Muscle of leg (tissue), 11 donors: ENCODE results near the gene DPCD. TPM values are rescaled to one million over a fixed set of nuclear protein-coding genes. Genes with fewer than 3 reads are reported as not detected.

Source experiments
- DNase-seq: peaks from one replicate; pipeline ENCODE4 v3.0.0; 2013
- H3K27ac ChIP-seq: one replicate; pipeline ENCODE4 v1.5.1; 2013; ENCODE audit warnings: mild to moderate bottlenecking, low read length, control low read depth
- H3K27me3 ChIP-seq: one replicate; pipeline ENCODE4 v1.6.1; 2013; ENCODE audit warnings: low read length; ENCODE audit not compliant: control insufficient read depth, insufficient read depth
- H3K36me3 ChIP-seq: one replicate; pipeline ENCODE4 v1.6.1; 2013; ENCODE audit warnings: low read length; ENCODE audit not compliant: control insufficient read depth, insufficient read depth
- H3K4me1 ChIP-seq: one replicate; pipeline ENCODE4 v1.6.1; 2013; ENCODE audit warnings: low read length; ENCODE audit not compliant: control insufficient read depth, insufficient read depth
- H3K4me3 ChIP-seq: one replicate; pipeline ENCODE4 v1.5.1; 2013; ENCODE audit warnings: low read length, control low read depth
- H3K9me3 ChIP-seq: replicated peaks from 2 replicates; pipeline ENCODE4 v1.6.1; 2013; ENCODE audit warnings: low read depth, low read length; ENCODE audit not compliant: control insufficient read depth
- WGBS: methylation state at CpG from one replicate; pipeline ENCODE4 v1.1.5; 2013; ENCODE audit warnings: missing lambda C conversion rate; ENCODE audit not compliant: insufficient coverage; 5-methylcytosine and 5-hydroxymethylcytosine counted together
- polyA plus RNA-seq, 8 donors: library from polyadenylated mRNA; unstranded; fragments of 120-200 nt; gene quantifications; one replicate each; pipeline versions ENCODE4 v1.2.1 to v1.2.3, GENCODE V29; 2013; ENCODE audit warnings: inconsistent platforms in 1 of 8, low replicate concordance in 1 of 8; ENCODE audit not compliant: insufficient read length in 8 of 8, insufficient read depth in 1 of 8
- total RNA-seq: library from RNA; stranded (reverse); fragments of 120-200 nt; gene quantifications from one replicate; pipeline ENCODE4 v1.2.4, GENCODE V29; 2013

Gene DPCD
- total and polyA plus RNA-seq, 9 donors, result 15.4 to 23.8 (median 17.8) TPM

- Histone ChIP-seq H3K27me3 (no peaks in the 10 kb centered on the region), H3K9me3 (no peaks in the 10 kb centered on the region), H3K4me3 (no peak overlapping the region), H3K4me1 (no peaks in the 10 kb centered on the region), H3K27ac (no peak overlapping the region), H3K36me3 (peaks cover 62% of the 10 kb centered on the region)
- DNase-seq, result peak; percentile 24
- 58% methylated on average over 6 of the region's 6 CpGs for WGBS
These were observed 67.4 kb downstream of the DPCD start for GRCh38 chr10:101655570-101655969.

GRCh38 chr10:101656890-101657289, 68.8 kb downstream of the DPCD start:
- Histone ChIP-seq H3K4me3 (no peak overlapping the region), H3K36me3 (peaks cover 61% of the 10 kb centered on the region), H3K4me1 (no peaks in the 10 kb centered on the region), H3K27me3 (no peaks in the 10 kb centered on the region), H3K9me3 (no peaks in the 10 kb centered on the region), H3K27ac (no peak overlapping the region)
- WGBS, result 83% methylated on average over 1 of the region's 2 CpGs
- no peak for DNase-seq

GRCh38 chr10:101658975-101659374, 70.9 kb downstream of the DPCD start:
- 89% methylated on average over 2 of the region's 5 CpGs for WGBS
- no peaks in the 10 kb centered on the region for H3K4me1 ChIP-seq
- H3K4me3 ChIP-seq, result no peak overlapping the region
- no peaks in the 10 kb centered on the region for H3K27me3 ChIP-seq
- peaks cover 73% of the 10 kb centered on the region for H3K36me3 ChIP-seq
- H3K9me3 ChIP-seq, result no peaks in the 10 kb centered on the region
- DNase-seq, result no peak
- no peak overlapping the region for H3K27ac ChIP-seq

Other genes starting within 250 kb of the DPCD start
- 14.3 TPM for gene BTRC, start 234.2 kb upstream of the DPCD start, total RNA-seq
- 10 to 100 TPM; 21.6 to 27.4 (median 23.8) TPM for gene BTRC, start 234.2 kb upstream of the DPCD start, polyA plus RNA-seq
- 11.3 TPM for gene POLL, start 64 bp upstream of the DPCD start, total RNA-seq
- 10 to 100 TPM; 21.7 to 32.3 (median 22.9) TPM for gene POLL, start 64 bp upstream of the DPCD start, polyA plus RNA-seq
- 38.0 TPM for gene FBXW4, start 106.8 kb downstream of the DPCD start, total RNA-seq
- 10 to 100 TPM; 39.2 to 51.5 (median 45.0) TPM for gene FBXW4, start 106.8 kb downstream of the DPCD start, polyA plus RNA-seq
- gene FGF8, start 187.8 kb downstream of the DPCD start, total RNA-seq, result 0.53 TPM
- 1 to 10 TPM in 3 of 8 donors, under 1 TPM in 4, not detected in 1; 0.18 to 1.9 (median 0.45) TPM for gene FGF8, start 187.8 kb downstream of the DPCD start, polyA plus RNA-seq
- gene NPM3, start 195.1 kb downstream of the DPCD start, total RNA-seq, result 72.7 TPM
- 10 to 100 TPM; 54.1 to 80.9 (median 73.3) TPM for gene NPM3, start 195.1 kb downstream of the DPCD start, polyA plus RNA-seq
- 105 TPM for gene OGA, start 230.1 kb downstream of the DPCD start, total RNA-seq
- gene OGA, start 230.1 kb downstream of the DPCD start, polyA plus RNA-seq, result 100 to 1,000 TPM in 1 of 8 donors, 10 to 100 TPM in 7; 73.2 to 127 (median 88.6) TPM